Retinal pigment epithelial cell (primary cell): Measurements from ENCODE around the gene LIX1L.

Experiments
- DNase-seq: peaks from one replicate; pipeline ENCODE4 v3.0.0-alpha.2; 2010; ENCODE audit warnings: low read depth
- H3K4me3 ChIP-seq: 2 replicates; pipeline ENCODE4 v1.5.1; 2011; ENCODE audit warnings: mild to moderate bottlenecking, low read length, control low read depth, moderate library complexity
- TF ChIP-seq, protein P1 (sequence below): conservative IDR thresholded peaks from 2 replicates; pipeline ENCODE4 v1.5.1; 2011; ENCODE audit warnings: low read depth, low read length, control low read depth, inconsistent platforms

LIX1L gene

DNA sequence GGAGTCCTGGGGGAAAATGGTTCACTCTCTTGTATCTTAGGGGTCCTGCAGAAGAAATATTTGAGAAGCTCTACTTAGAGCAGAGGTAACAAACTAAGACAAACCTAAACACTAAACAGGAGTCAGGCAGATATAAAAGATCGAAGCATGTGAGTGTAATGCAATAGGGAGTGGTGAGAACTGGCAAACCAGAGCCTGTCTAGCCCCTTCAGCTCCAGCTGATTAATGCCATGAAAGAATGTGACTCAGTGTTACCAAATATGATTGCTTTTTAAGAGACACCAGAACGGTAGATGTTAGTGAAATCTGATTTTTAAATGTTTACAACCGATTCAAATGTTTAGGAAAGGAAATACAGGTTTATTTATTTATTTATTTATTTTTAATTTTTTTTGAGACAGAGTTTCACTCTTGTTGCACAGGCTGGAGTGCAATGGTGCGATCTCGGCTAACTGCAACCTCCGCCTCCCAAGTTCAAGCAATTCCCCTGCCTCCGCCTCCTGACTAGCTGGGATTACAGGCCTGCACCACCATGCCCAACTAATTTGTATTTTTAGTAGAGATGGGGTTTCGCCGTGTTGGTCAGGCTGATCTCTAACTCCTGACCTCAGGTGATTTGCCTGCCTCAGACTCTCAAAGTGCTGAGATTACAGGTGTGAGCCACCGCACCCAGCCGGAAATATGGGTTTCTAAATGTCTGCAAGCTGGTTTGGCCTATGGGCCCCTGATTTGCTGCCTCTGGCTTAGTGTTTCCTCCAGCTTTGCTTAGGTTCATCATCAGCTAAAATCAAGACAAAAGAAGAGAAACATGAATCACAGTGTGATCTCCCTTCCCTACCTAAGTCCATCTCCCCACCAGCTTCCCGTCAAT, 26.4 kb upstream of the LIX1L start:
- TF ChIP-seq, protein P1, sequence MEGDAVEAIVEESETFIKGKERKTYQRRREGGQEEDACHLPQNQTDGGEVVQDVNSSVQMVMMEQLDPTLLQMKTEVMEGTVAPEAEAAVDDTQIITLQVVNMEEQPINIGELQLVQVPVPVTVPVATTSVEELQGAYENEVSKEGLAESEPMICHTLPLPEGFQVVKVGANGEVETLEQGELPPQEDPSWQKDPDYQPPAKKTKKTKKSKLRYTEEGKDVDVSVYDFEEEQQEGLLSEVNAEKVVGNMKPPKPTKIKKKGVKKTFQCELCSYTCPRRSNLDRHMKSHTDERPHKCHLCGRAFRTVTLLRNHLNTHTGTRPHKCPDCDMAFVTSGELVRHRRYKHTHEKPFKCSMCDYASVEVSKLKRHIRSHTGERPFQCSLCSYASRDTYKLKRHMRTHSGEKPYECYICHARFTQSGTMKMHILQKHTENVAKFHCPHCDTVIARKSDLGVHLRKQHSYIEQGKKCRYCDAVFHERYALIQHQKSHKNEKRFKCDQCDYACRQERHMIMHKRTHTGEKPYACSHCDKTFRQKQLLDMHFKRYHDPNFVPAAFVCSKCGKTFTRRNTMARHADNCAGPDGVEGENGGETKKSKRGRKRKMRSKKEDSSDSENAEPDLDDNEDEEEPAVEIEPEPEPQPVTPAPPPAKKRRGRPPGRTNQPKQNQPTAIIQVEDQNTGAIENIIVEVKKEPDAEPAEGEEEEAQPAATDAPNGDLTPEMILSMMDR, result no peak
- DNase-seq, result no peak
- H3K4me3 ChIP-seq, result no peak overlapping the region

DNA sequence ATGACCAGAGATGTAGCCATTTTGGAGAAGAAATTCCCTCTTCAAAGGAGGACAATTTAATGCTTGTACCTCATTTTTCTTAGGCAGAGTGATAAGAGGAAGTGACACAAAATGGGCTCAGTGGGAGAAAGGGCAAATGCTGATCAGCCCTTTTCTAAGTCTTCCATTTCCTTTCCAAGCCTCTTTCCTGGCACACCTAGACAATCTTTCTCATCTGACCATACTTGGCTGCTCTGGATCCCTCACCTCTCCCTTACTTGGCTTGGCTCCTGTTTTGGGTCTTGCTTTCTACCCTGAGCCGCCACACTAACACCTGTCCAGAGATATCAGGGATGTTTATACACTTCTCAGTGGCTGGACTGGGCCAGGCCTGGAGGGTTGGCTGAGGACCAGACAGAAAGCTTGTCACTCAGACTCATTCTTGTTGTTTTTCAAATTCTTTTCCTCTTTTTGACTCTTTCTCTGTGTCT, 25.4 kb upstream of the LIX1L start:
- no peak for DNase-seq
- TF ChIP-seq, protein P1, result no peak
- no peak overlapping the region for H3K4me3 ChIP-seq

DNA sequence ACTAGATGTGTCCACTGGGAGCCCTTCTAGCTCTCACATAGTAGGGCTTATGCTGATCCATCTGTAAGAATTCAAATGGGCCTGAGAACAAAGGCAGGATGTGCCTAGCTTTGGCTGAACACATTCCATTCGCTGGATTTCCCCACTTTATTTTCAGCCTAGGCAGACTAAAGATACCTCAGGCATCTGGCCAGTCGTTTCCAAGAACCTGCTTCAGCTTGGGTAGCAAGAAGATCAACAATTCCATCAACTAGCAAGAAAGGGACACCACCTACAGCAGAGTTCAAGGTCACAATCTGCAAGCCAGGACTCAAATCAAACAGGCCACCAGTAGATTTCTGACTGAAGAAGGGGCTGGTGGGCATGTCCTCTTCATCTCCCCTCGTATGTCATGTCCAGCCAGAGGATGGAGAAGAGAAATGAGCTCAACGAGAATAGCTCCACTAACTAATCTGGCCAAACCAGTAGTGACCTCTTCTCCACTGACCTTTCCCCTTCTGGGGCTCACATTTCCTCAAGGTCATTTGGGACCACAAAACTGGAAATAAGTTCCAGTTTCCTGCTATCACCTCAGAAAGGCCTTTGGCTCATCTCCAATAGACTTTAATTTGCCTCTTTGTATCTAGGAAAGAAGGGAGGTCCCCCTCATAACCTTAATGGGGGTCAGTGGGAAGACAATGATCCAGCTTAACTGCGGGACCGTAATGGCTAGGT, 24.4 kb upstream of the LIX1L start:
- no peak overlapping the region for H3K4me3 ChIP-seq
- DNase-seq, result no peak

DNA sequence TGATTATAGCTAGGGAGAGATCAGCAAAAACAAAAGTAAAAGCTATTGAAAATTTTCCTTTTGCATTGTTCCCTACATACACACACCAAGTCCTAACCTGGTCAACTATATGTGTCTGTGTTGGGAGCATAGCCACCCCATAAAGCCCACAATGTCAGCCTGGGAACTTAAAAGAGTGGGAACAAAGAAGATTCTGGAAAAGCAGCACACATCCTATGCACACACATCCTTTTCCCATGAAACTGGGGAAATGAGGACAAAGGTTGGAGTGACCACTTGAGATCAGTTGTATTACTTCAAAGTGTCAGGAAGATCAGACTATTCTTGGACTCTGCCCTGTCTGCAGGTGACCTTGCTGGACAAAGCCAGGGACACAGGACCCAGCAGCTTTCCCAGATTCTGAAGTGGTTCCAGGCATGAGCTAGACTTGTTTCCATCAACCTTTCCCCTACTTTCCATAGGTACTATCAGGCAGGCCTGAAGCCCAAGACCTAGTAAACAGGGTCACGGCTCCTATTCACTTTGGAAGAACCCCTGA, 22.7 kb upstream of the LIX1L start:
- no peak overlapping the region for H3K4me3 ChIP-seq
- TF ChIP-seq, protein P1, result no peak
- no peak for DNase-seq

More for the DNA sequence above, 24.4 kb upstream of the LIX1L start:
- TF ChIP-seq, protein P1, result no peak

DNA sequence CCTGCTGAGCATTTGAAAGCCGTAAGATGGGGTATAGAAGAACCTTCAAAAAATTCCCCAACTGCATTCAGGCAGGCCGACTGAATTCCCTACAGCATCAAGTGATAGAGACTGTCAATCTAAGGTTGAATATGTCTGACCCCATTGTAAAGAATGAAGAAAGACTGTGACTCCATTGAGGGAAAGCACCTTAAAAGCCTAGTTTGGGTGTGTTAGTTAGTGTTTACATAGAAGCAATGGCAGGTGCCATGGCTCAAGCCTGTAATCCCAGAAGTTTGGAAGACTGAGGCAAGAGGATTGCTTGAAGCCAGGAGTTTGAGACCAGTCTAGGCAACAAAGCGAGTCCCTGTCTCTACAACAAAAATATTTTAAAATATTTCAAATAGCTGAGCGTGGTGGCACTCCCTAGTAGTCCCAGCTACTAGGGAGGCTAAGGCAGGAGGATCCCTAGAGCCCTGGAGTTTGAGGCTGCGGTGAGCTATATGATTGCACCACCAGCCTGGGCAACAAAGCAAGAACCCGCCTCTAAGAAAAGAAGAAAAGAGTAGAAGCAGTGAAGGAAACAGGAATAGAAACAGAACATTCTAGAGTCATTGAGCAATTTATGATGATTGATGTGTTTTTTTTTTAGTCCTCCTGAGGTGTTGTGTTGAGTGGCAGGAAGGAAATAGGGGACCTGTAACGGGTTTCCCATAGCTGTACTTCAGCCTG, 22.1 kb upstream of the LIX1L start:
- no peak for DNase-seq

More for the DNA sequence above, 22.1 kb upstream of the LIX1L start:
- TF ChIP-seq, protein P1, result no peak
- H3K4me3 ChIP-seq, result no peak overlapping the region
